ENCODE measurements around the gene NLRP9.

Gene NLRP9

GRCh38 chr19:55703790-55704215 lies 34.4 kb downstream of the NLRP9 start:
- no peak for DNase-seq

- no peak for DNase-seq
Measured at GRCh38 chr19:55702131-55702627, 36.0 kb downstream of the NLRP9 start.

- DNase-seq, result no peak
Measured at GRCh38 chr19:55700813-55701212, 37.4 kb downstream of the NLRP9 start.

GRCh38 chr19:55699221-55699620 lies 39.0 kb downstream of the NLRP9 start:
- DNase-seq, result no peak

- no peak for DNase-seq
Measured at GRCh38 chr19:55698256-55698655, 39.9 kb downstream of the NLRP9 start.

GRCh38 chr19:55697698-55698097 lies 40.5 kb downstream of the NLRP9 start:
- DNase-seq, result no peak

- no peak for DNase-seq
Measured at GRCh38 chr19:55697069-55697440, 41.1 kb downstream of the NLRP9 start.

GRCh38 chr19:55696301-55697068 lies 41.7 kb downstream of the NLRP9 start:
- no peak for DNase-seq

- DNase-seq, result no peak
Measured at GRCh38 chr19:55695511-55696290, 42.5 kb downstream of the NLRP9 start.

- no peak for DNase-seq
Measured at GRCh38 chr19:55694656-55695491, 43.3 kb downstream of the NLRP9 start.

GRCh38 chr19:55694241-55694655 lies 44.0 kb downstream of the NLRP9 start:
- DNase-seq, result no peak

- DNase-seq, result no peak
Measured at GRCh38 chr19:55693336-55693974, 44.7 kb downstream of the NLRP9 start.

GRCh38 chr19:55692681-55693081 lies 45.5 kb downstream of the NLRP9 start:
- no peak for DNase-seq

GRCh38 chr19:55691561-55692481 lies 46.4 kb downstream of the NLRP9 start:
- DNase-seq, result no peak

GRCh38 chr19:55690769-55691545 lies 47.2 kb downstream of the NLRP9 start:
- no peak for DNase-seq

GRCh38 chr19:55690109-55690768 lies 48.0 kb downstream of the NLRP9 start:
- DNase-seq, result no peak

GRCh38 chr19:55689411-55690108 lies 48.6 kb downstream of the NLRP9 start:
- no peak for DNase-seq

- DNase-seq, result no peak
Measured at GRCh38 chr19:55688422-55689218, 49.6 kb downstream of the NLRP9 start.

Data from HCEC 1CT (cell line).